ENCODE results near the gene FANCI.

Gene FANCI

DNA sequence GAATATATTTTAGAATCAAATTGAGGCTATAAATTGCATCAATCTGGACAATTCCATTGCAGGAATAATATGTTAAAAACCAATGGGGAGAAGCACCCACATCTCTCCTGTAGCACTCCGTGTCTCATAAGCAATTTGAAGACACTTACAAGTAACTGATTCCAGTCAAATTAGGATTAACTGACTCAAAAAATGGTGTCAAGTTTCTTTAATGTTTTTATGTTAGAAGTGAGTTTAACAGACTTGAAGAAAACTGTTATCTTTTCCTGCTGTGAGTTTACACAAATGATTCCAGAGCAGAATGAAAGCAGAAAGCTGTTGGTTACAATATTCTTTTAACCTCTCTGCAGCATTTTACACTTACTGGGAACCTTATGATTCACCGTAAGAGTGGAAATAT lies 45.6 kb upstream of the FANCI start:
- no peak overlapping the region for H3K4me3 ChIP-seq (ENCODE audit: low read depth, low read length)
- TF ChIP-seq, protein P1, sequence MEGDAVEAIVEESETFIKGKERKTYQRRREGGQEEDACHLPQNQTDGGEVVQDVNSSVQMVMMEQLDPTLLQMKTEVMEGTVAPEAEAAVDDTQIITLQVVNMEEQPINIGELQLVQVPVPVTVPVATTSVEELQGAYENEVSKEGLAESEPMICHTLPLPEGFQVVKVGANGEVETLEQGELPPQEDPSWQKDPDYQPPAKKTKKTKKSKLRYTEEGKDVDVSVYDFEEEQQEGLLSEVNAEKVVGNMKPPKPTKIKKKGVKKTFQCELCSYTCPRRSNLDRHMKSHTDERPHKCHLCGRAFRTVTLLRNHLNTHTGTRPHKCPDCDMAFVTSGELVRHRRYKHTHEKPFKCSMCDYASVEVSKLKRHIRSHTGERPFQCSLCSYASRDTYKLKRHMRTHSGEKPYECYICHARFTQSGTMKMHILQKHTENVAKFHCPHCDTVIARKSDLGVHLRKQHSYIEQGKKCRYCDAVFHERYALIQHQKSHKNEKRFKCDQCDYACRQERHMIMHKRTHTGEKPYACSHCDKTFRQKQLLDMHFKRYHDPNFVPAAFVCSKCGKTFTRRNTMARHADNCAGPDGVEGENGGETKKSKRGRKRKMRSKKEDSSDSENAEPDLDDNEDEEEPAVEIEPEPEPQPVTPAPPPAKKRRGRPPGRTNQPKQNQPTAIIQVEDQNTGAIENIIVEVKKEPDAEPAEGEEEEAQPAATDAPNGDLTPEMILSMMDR (IDR thresholded peaks at IDR 0.05; ENCODE audit: low read depth, low read length, missing control alignments) = no peak
- no peak for DNase-seq (ENCODE audit: low read depth)
- in situ Hi-C loops (cut with HindIII; ENCODE audit: low sequenced_read_pairs) = loop anchor here (10.0 kb wide), 1 partner anchor 293 kb away; no protein-coding TSS in a partner anchor

- in situ Hi-C loops (cut with HindIII; ENCODE audit: low sequenced_read_pairs) = loop anchor here (10.0 kb wide), 1 partner anchor 294 kb away; no protein-coding TSS in a partner anchor
- TF ChIP-seq, protein P1 (IDR thresholded peaks at IDR 0.05; ENCODE audit: low read depth, low read length, missing control alignments) = no peak
- no peak for DNase-seq (ENCODE audit: low read depth)
- no peak overlapping the region for H3K4me3 ChIP-seq (ENCODE audit: low read depth, low read length)
These were observed 44.8 kb upstream of the FANCI start for GRCh38 chr15:89198934-89199333.

- DNase-seq (ENCODE audit: low read depth) = no peak
- in situ Hi-C loops (cut with HindIII; ENCODE audit: low sequenced_read_pairs) = loop anchor here (10.0 kb wide), 1 partner anchor 295 kb away; no protein-coding TSS in a partner anchor
- TF ChIP-seq, protein P1 (IDR thresholded peaks at IDR 0.05; ENCODE audit: low read depth, low read length, missing control alignments) = no peak
These were observed 44.0 kb upstream of the FANCI start for GRCh38 chr15:89199746-89200145.

DNA sequence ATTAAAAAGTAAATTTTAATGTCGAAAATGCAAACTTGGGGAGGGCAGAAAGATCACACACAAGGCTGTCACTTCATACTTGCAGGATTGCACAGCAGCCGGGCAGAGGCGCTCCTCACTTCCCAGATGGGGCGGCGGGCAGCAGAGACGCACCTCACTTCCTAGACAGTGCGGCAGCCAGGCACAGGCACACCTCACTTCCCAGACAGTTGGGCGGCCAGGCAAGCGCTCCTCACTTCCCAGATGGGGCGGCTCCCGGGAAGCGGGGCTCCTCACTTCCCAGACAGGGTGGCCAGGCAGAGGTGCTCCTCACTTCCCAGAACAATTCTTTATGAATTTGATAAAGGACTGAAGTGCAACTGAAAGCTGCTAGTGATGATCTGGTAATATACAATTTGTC lies 43.6 kb upstream of the FANCI start:
- DNase-seq (ENCODE audit: low read depth) = no peak
- in situ Hi-C loops (cut with HindIII; ENCODE audit: low sequenced_read_pairs) = no loop called here
- TF ChIP-seq, protein P1 (IDR thresholded peaks at IDR 0.05; ENCODE audit: low read depth, low read length, missing control alignments) = no peak
- no peak overlapping the region for H3K4me3 ChIP-seq (ENCODE audit: low read depth, low read length)

More at GRCh38 chr15:89199746-89200145, 44.0 kb upstream of the FANCI start:
- H3K4me3 ChIP-seq (ENCODE audit: low read depth, low read length) = no peak overlapping the region

GRCh38 chr15:89201465-89202005 lies 42.2 kb upstream of the FANCI start:
- in situ Hi-C loops (cut with HindIII; ENCODE audit: low sequenced_read_pairs) = no loop called here
- TF ChIP-seq, protein P1 (IDR thresholded peaks at IDR 0.05; ENCODE audit: low read depth, low read length, missing control alignments) = no peak
- DNase-seq (ENCODE audit: low read depth) = no peak
- H3K4me3 ChIP-seq (ENCODE audit: low read depth, low read length) = no peak overlapping the region

GRCh38 chr15:89203705-89204273 lies 40.0 kb upstream of the FANCI start:
- in situ Hi-C loops (cut with HindIII; ENCODE audit: low sequenced_read_pairs) = no loop called here
- no peak for DNase-seq (ENCODE audit: low read depth)
- H3K4me3 ChIP-seq (ENCODE audit: low read depth, low read length) = no peak overlapping the region
- TF ChIP-seq, protein P1 (IDR thresholded peaks at IDR 0.05; ENCODE audit: low read depth, low read length, missing control alignments) = no peak
